Measurements from ENCODE around the gene AIMP2. TPM values are rescaled to one million over a fixed set of nuclear protein-coding genes. Genes with fewer than 3 reads are reported as not detected.
A peak's percentile ranks its signal among the peaks of the same experiment; 100 is the strongest.
"Not testable (repeated sequence)": the region's sequence is repeated elsewhere in the genome, so short reads cannot be mapped to it uniquely, and the experiment has no call there.

Gene AIMP2
- total RNA-seq, 1 experiment from 2014 or later = 106 TPM

DNA sequence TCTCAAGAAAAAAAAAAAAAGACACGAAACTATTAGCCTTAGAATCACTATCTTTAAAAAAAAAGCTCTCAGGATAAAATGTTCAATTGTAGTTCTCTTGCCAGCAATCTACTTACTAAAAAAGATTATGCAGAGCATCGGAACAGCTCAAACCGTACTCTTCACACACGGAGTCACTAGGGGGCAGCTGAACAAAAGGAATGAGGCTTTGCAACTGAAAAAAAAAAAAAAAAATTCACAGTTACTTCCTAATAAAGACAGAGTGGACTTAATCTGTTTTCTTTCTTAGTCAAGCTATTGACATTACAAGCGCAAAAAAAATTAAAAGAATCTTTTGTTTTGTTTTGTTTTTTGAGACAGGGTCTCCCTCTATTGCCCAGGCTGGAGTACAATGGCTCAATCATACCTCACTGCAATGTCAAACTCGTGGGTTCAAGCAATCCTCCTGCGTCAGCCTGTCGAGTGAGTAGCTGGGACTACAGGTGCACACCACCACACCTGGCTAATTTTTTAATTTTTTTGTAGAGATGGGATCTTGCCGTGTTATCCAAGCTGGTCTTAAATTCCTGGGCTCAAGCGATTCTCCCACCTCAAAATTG lies 11.8 kb upstream of the AIMP2 start:
- H2AFZ ChIP-seq (ENCODE audit: low read length) = no peak overlapping the region
- H3K79me2 ChIP-seq (ENCODE audit: low read length) = no peaks in the 10 kb centered on the region
- H3K27me3 ChIP-seq (ENCODE audit: low read length) = no peaks in the 10 kb centered on the region
- H4K20me1 ChIP-seq (ENCODE audit: insufficient read depth, low read depth, low read length) = no peaks in the 10 kb centered on the region
- no peaks in the 10 kb centered on the region for H3K4me1 ChIP-seq (ENCODE audit: low read length)
- H3K36me3 ChIP-seq (ENCODE audit: insufficient read depth, low read length) = peaks cover 27% of the 10 kb centered on the region
- no peaks in the 10 kb centered on the region for H3K9me3 ChIP-seq (ENCODE audit: low read length)
- no peak overlapping the region for H3K4me3 ChIP-seq (ENCODE audit: low read length)
- peak; percentile 86 for DNase-seq
- no peak overlapping the region for H3K27ac ChIP-seq (ENCODE audit: low read length)
- H3K9ac ChIP-seq (ENCODE audit: low read length) = no peak overlapping the region
- H3K9me2 ChIP-seq (replicated peaks; ENCODE audit: insufficient read depth, low read length) = no peaks in the 10 kb centered on the region
- no peak overlapping the region for H3K4me2 ChIP-seq (ENCODE audit: low read depth, low read length, poor library complexity, severe bottlenecking)

- H3K79me2 ChIP-seq (ENCODE audit: low read length) = peaks cover 58% of the 10 kb centered on the region
- H3K9me2 ChIP-seq (replicated peaks; ENCODE audit: insufficient read depth, low read length) = no peaks in the 10 kb centered on the region
- DNase-seq = no peak
- peaks cover 28% of the 10 kb centered on the region for H3K4me1 ChIP-seq (ENCODE audit: low read length)
- H3K9ac ChIP-seq (ENCODE audit: low read length) = peak overlapping the region; percentile 56; the same call in 1 of the 2 replicates
- no peaks in the 10 kb centered on the region for H3K27me3 ChIP-seq (ENCODE audit: low read length)
- H4K20me1 ChIP-seq (ENCODE audit: insufficient read depth, low read depth, low read length) = no peaks in the 10 kb centered on the region
- peak overlapping the region; percentile 93 for H3K4me2 ChIP-seq (ENCODE audit: low read depth, low read length, poor library complexity, severe bottlenecking)
- no peaks in the 10 kb centered on the region for H3K9me3 ChIP-seq (ENCODE audit: low read length)
- peak overlapping the region; percentile 98 for H3K4me3 ChIP-seq (ENCODE audit: low read length)
- H3K36me3 ChIP-seq (ENCODE audit: insufficient read depth, low read length) = peaks cover 22% of the 10 kb centered on the region
- no peak overlapping the region for H2AFZ ChIP-seq (ENCODE audit: low read length)
- H3K27ac ChIP-seq (ENCODE audit: low read length) = peak overlapping the region; percentile 94
Observed at GRCh38 chr7:6007386-6007785, 1.7 kb upstream of the AIMP2 start.

DNA sequence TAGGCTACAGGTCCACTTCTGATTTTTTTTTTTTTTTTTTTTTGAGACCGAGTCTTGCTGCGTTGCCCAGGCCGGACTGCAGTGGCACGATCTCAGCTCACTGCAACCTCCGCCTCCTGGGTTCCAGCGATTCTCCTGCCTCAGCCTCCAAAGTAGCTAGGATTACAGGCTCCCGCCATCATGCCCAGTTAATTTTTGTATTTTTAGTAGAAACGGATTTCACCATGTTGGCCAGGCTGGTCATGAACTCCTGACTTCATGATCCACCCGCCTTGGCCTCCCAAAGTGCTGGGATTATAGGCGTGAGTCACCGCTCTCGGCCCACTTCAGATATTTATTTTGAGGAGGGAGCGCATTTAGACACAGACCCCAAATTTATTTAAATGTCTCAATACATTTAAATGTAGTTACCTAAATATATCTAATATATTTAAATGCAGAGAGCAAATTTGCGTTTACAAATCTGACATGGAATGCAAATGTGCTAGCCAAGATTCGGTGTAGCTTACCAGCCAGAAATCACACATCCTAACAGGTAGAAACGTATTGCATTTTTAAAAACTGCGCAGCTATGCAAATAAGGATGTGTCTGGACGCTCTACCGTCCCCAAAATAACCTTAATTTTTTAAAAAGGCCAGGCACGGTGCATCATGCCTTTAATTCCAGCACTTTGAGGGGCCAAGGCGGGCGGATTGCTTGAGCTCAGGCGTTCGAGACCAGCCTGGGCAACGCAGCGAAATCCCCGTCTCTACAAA lies 1.1 kb upstream of the AIMP2 start:
- Histone ChIP-seq H3K36me3 (ENCODE audit: insufficient read depth, low read length) (peaks cover 19% of the 10 kb centered on the region; the same call in 1 of the 2 replicates), H3K9ac (ENCODE audit: low read length) (peak overlapping the region; percentile 99), H3K79me2 (ENCODE audit: low read length) (peaks cover 64% of the 10 kb centered on the region), H3K27ac (ENCODE audit: low read length) (peak overlapping the region; percentile 94), H3K4me1 (ENCODE audit: low read length) (peaks cover 28% of the 10 kb centered on the region), H3K4me2 (ENCODE audit: low read depth, low read length, poor library complexity, severe bottlenecking) (peak overlapping the region; percentile 93), H3K4me3 (ENCODE audit: low read length) (peak overlapping the region; percentile 98)
- not testable (repeated sequence) for H4K20me1 ChIP-seq (ENCODE audit: insufficient read depth, low read depth, low read length); H3K27me3 ChIP-seq (ENCODE audit: low read length); H3K9me2 ChIP-seq (replicated peaks; ENCODE audit: insufficient read depth, low read length); H2AFZ ChIP-seq (ENCODE audit: low read length); H3K9me3 ChIP-seq (ENCODE audit: low read length)
- peak; percentile 92 for DNase-seq

DNA sequence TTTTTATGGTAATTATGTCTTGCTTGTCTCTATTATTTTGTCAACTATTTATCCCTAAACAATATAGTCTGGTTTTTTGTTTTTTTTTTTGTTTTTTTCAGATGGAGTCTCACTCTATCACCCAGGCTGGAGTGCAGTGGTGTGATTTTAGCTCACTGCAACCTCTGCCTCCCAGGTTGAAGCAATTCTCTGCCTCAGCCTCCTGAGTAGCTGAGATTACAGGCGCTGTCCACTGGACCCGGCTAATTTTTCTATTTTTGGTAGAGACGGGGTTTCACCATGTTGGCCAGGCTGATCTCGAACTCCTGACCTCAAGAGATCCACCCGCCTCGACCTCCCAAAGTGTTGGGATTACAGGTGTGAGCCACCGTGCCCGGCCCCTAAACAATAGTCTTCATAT lies 1.3 kb downstream of the AIMP2 start:
- not testable (repeated sequence) for H3K27me3 ChIP-seq (ENCODE audit: low read length); DNase-seq; H3K9me2 ChIP-seq (replicated peaks; ENCODE audit: insufficient read depth, low read length); H4K20me1 ChIP-seq (ENCODE audit: insufficient read depth, low read depth, low read length); H2AFZ ChIP-seq (ENCODE audit: low read length); H3K9me3 ChIP-seq (ENCODE audit: low read length)
- Histone ChIP-seq H3K4me3 (ENCODE audit: low read length) (peak overlapping the region; percentile 68), H3K27ac (ENCODE audit: low read length) (peak overlapping the region; percentile 54; the same call in 1 of the 2 replicates), H3K9ac (ENCODE audit: low read length) (peak overlapping the region; percentile 70), H3K79me2 (ENCODE audit: low read length) (peaks cover 73% of the 10 kb centered on the region), H3K4me2 (ENCODE audit: low read depth, low read length, poor library complexity, severe bottlenecking) (peak overlapping the region; percentile 93), H3K4me1 (ENCODE audit: low read length) (peaks cover 34% of the 10 kb centered on the region), H3K36me3 (ENCODE audit: insufficient read depth, low read length) (peaks cover 21% of the 10 kb centered on the region)

- Histone ChIP-seq H3K4me3 (ENCODE audit: low read length) (no peak overlapping the region), H3K9ac (ENCODE audit: low read length) (no peak overlapping the region)
Observed at GRCh38 chr7:6011541-6011940, 2.5 kb downstream of the AIMP2 start.

GRCh38 chr7:6012355-6013104 lies 3.5 kb downstream of the AIMP2 start:
- DNase-seq = no peak
- Histone ChIP-seq H3K4me2 (ENCODE audit: low read depth, low read length, poor library complexity, severe bottlenecking) (no peak overlapping the region), H4K20me1 (ENCODE audit: insufficient read depth, low read depth, low read length) (no peaks in the 10 kb centered on the region), H3K36me3 (ENCODE audit: insufficient read depth, low read length) (peaks cover 29% of the 10 kb centered on the region), H3K9me3 (ENCODE audit: low read length) (no peaks in the 10 kb centered on the region), H3K79me2 (ENCODE audit: low read length) (peaks cover 75% of the 10 kb centered on the region), H3K9me2 (replicated peaks; ENCODE audit: insufficient read depth, low read length) (no peaks in the 10 kb centered on the region), H3K9ac (ENCODE audit: low read length) (no peak overlapping the region), H3K4me3 (ENCODE audit: low read length) (no peak overlapping the region), H3K27ac (ENCODE audit: low read length) (no peak overlapping the region), H2AFZ (ENCODE audit: low read length) (no peak overlapping the region), H3K27me3 (ENCODE audit: low read length) (no peaks in the 10 kb centered on the region), H3K4me1 (ENCODE audit: low read length) (peaks cover 42% of the 10 kb centered on the region)

More at GRCh38 chr7:6011541-6011940, 2.5 kb downstream of the AIMP2 start:
- Histone ChIP-seq H3K4me2 (ENCODE audit: low read depth, low read length, poor library complexity, severe bottlenecking) (peak overlapping the region; percentile 93), H2AFZ (ENCODE audit: low read length) (no peak overlapping the region), H3K4me1 (ENCODE audit: low read length) (peaks cover 46% of the 10 kb centered on the region), H4K20me1 (ENCODE audit: insufficient read depth, low read depth, low read length) (no peaks in the 10 kb centered on the region), H3K27me3 (ENCODE audit: low read length) (no peaks in the 10 kb centered on the region), H3K79me2 (ENCODE audit: low read length) (peaks cover 77% of the 10 kb centered on the region), H3K9me2 (replicated peaks; ENCODE audit: insufficient read depth, low read length) (no peaks in the 10 kb centered on the region), H3K36me3 (ENCODE audit: insufficient read depth, low read length) (peaks cover 27% of the 10 kb centered on the region), H3K27ac (ENCODE audit: low read length) (no peak overlapping the region), H3K9me3 (ENCODE audit: low read length) (no peaks in the 10 kb centered on the region)
- DNase-seq = no peak

DNA sequence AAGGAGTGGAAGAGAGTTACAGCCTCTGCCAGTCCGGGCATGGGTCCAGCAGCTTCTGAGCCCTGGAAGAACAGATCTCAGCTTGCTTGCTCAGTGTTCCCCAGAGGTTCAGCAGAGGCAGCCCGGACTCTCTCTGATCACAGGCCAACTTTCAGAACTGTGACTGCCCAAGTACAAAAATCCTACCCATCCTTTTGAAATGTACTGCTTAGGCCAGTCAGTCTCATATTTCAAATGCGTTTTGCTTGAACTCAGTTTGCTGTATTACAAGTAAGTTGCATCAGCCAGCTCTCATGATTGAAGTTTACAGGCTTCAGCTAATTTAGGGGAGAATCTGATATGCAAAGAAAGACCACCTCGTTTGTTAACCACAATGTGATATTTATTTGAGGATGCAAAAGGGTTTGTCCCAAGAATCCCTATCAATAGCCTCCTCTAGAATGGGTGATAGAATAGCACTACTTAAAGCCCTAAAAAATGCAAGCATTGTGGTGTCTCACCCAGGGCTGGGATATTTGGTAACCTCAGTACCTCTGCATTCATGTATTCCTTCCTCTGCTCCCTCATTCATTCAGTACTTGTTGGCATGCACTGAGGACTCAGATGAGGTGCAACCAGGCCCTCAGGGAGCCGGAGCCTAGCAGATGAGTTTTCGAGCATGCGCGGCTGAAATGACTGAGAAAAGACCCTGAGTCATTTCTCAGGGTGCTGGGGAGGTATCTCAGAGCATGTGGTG lies 7.0 kb downstream of the AIMP2 start:
- peaks cover 52% of the 10 kb centered on the region for H3K79me2 ChIP-seq (ENCODE audit: low read length)
- H3K27ac ChIP-seq (ENCODE audit: low read length) = peak overlapping the region; percentile 91
- no peaks in the 10 kb centered on the region for H3K27me3 ChIP-seq (ENCODE audit: low read length)
- H3K4me2 ChIP-seq (ENCODE audit: low read depth, low read length, poor library complexity, severe bottlenecking) = peak overlapping the region; percentile 46
- DNase-seq = peak; percentile 54
- no peak overlapping the region for H2AFZ ChIP-seq (ENCODE audit: low read length)
- H3K9ac ChIP-seq (ENCODE audit: low read length) = peak overlapping the region; percentile 60; the same call in 1 of the 2 replicates
- H3K36me3 ChIP-seq (ENCODE audit: insufficient read depth, low read length) = peaks cover 37% of the 10 kb centered on the region
- H4K20me1 ChIP-seq (ENCODE audit: insufficient read depth, low read depth, low read length) = 0 out of 2 replicates have a peak, but pooled peaks cover 6% of the 10 kb centered on the region
- no peaks in the 10 kb centered on the region for H3K9me3 ChIP-seq (ENCODE audit: low read length)
- H3K4me1 ChIP-seq (ENCODE audit: low read length) = peaks cover 25% of the 10 kb centered on the region
- H3K9me2 ChIP-seq (replicated peaks; ENCODE audit: insufficient read depth, low read length) = no peaks in the 10 kb centered on the region
- H3K4me3 ChIP-seq (ENCODE audit: low read length) = no peak overlapping the region
